SU-DHL-6 (cell line): ENCODE results near the gene RPH3AL.

Experiments
- EZH2phosphoT487 ChIP-seq: fragments of 200-600 bp; sonication (generic), shearing (Covaris generic); conservative IDR thresholded peaks from 2 replicates; pipeline ENCODE4 v1.6.1; 2018; ENCODE audit warnings: mild to moderate bottlenecking, antibody characterized with exemption, low read length, moderate library complexity, mixed read lengths
- TF ChIP-seq, protein P1 (sequence below): fragments of 200-600 bp; sonication (generic); IDR thresholded peaks from one replicate; pipeline ENCODE4 v1.5.1; 2017; ENCODE audit warnings: antibody characterized with exemption, mild to moderate bottlenecking, low read length, moderate library complexity; ENCODE audit not compliant: insufficient read depth, poor library complexity, severe bottlenecking

GRCh38 chr17:283911-284675, 68.5 kb downstream of the RPH3AL start:
- TF ChIP-seq, protein P1, sequence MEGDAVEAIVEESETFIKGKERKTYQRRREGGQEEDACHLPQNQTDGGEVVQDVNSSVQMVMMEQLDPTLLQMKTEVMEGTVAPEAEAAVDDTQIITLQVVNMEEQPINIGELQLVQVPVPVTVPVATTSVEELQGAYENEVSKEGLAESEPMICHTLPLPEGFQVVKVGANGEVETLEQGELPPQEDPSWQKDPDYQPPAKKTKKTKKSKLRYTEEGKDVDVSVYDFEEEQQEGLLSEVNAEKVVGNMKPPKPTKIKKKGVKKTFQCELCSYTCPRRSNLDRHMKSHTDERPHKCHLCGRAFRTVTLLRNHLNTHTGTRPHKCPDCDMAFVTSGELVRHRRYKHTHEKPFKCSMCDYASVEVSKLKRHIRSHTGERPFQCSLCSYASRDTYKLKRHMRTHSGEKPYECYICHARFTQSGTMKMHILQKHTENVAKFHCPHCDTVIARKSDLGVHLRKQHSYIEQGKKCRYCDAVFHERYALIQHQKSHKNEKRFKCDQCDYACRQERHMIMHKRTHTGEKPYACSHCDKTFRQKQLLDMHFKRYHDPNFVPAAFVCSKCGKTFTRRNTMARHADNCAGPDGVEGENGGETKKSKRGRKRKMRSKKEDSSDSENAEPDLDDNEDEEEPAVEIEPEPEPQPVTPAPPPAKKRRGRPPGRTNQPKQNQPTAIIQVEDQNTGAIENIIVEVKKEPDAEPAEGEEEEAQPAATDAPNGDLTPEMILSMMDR, result no peak
- no peak for TF ChIP-seq EZH2phosphoT487
